ENCODE measurements around the gene GLI1. TPM values are rescaled to one million over a fixed set of nuclear protein-coding genes. Genes with fewer than 3 reads are reported as not detected.

Gene GLI1
- polyA plus RNA-seq, 1 of the 3 experiments (the other 2 are of a cell fraction): 0.90 TPM

DNA sequence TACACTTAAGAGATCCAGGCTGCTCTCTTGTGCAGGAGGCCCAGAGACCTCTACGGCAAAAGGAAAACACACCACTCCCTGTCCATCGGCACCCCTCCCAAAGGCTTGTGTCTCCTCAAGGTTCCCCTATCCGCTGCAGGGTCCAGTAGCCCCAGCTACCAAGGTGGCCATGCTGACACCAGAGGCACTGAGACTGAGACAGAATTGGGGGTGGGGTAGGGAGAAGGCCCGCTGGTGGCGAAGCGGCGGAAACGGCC lies 60.1 kb downstream of the GLI1 start:
- H3K9ac ChIP-seq: peak overlapping the region; percentile 98
- H3K27ac ChIP-seq (ENCODE audit: low read depth in 2 of 2, low read length in 1 of 2): peak overlapping the region; percentile 97 to 98
- TF ChIP-seq EP300 (IDR thresholded peaks at IDR 0.05; ENCODE audit: borderline replicate concordance in 1 of 2, low read depth in 1 of 2, low read length in 1 of 2) (no peak), MXI1 (IDR thresholded peaks at IDR 0.05; ENCODE audit: low read depth, low read length) (peak; percentile 67; the same call in 1 of the 2 replicates), NRF1 (IDR thresholded peaks at IDR 0.05; ENCODE audit: low read depth, low read length) (no peak)
- H3K36me3 ChIP-seq (replicated peaks in 1 of 2; ENCODE audit: control insufficient read depth in 1 of 2, insufficient read depth in 2 of 2, low read length in 1 of 2): peaks cover 43 to 44% of the 10 kb centered on the region in 2 experiments
- ChIA-PET CTCF (interaction anchor here (1.0 to 1.9 kb wide), 3 partner anchors 44 to 61 kb away, joined by 3 to 5 read pairs (median 3); no protein-coding TSS in a partner anchor), POLR2A (interaction anchor here (1.0 to 2.2 kb wide), 13 partner anchors 13 to 290 kb away, joined by 3 to 13 read pairs (median 4); partner anchors contain the start of genes DCTN2, MARS1 and SHMT2)
- no peak for DNase-seq
- no peaks in the 10 kb centered on the region for H3K9me2 ChIP-seq
- H3K27me3 ChIP-seq (ENCODE audit: insufficient read depth): no peaks in the 10 kb centered on the region
- no peak overlapping the region for H2AFZ ChIP-seq (ENCODE audit: low read depth)
- no peaks in the 10 kb centered on the region for H3K9me3 ChIP-seq
- peak overlapping the region; percentile 72 to 94 for H3K4me3 ChIP-seq (ENCODE audit: low read depth in 2 of 2, low read length in 1 of 2)
- H4K20me1 ChIP-seq (ENCODE audit: insufficient read depth): peaks cover 48% of the 10 kb centered on the region
- peaks cover 54% of the 10 kb centered on the region for H3K79me2 ChIP-seq (ENCODE audit: insufficient read depth)
- WGBS (ENCODE audit: low lambda C conversion rate): 7% methylated on average over 3 of the region's 8 CpGs
- peaks cover 62% of the 10 kb centered on the region for H3F3A ChIP-seq (replicated peaks; ENCODE audit: insufficient read depth)
- peak overlapping the region; percentile 92 for H3K4me2 ChIP-seq
- peaks cover 41 to 42% of the 10 kb centered on the region in 2 experiments for H3K4me1 ChIP-seq (ENCODE audit: control insufficient read depth in 1 of 2, insufficient read depth in 2 of 2, low read depth in 1 of 2, low read length in 1 of 2)

DNA sequence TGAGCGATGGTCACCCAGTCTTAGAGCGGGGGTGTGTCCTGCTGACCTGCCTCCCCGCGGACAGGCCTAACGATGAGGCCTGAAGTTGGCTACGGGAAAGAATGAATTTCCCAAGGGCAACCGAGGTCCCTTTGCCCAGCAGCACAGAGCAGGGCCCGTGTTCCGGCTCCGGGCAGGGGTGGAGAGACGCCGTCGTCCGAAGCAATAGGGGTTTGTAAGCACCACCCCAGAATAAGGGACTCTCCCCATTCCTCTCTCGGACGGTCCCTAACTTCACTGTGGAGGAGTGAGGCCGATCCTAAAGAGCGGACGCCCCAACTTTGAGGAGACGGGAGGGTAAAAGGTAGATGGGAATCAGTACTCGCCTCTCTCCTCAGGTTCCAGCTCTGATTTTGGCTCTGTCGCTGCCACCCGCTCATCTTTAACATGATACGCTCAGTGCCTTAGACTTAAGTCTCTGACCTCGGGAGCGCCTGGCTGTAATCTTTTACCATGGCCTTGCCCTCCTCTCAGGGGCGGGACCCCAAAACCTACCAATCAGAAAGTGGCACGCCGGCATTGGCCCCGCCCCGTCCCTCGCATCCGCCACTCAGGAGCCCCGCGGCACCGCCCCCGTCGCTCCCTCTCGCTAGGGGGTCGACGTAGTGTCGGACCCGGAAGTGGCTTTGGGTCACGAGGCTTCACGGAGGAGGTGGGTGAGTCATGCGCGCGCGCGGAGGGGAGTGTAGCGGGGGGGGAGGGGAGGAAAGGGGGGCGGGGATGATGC lies 60.7 kb downstream of the GLI1 start, which contains the start of gene DDIT3:
Gene DDIT3, minus strand, starts transcription at position 462 of the 766 bp plus-strand sequence. CDS start 3,108 bp downstream, outside the sequence.
- Histone ChIP-seq H3K4me2 (peak within 1 kb of the TSS; percentile 92), H3K36me3 (replicated peaks in 1 of 2; ENCODE audit: control insufficient read depth in 1 of 2, insufficient read depth in 2 of 2, low read length in 1 of 2) (peaks cover 42 to 43% of the 10 kb centered on the region in 2 experiments), H3K4me1 (ENCODE audit: control insufficient read depth in 1 of 2, insufficient read depth in 2 of 2, low read depth in 1 of 2, low read length in 1 of 2) (peaks cover 41 to 46% of the 10 kb centered on the region in 2 experiments), H2AFZ (ENCODE audit: low read depth) (peak within 1 kb of the TSS; percentile 79; the same call in 1 of the 2 replicates), H3K27ac (ENCODE audit: low read depth in 2 of 2, low read length in 1 of 2) (peak within 1 kb of the TSS; percentile 97 to 98), H4K20me1 (ENCODE audit: insufficient read depth) (peaks cover 48% of the 10 kb centered on the region), H3K9ac (peak within 1 kb of the TSS; percentile 98), H3F3A (replicated peaks; ENCODE audit: insufficient read depth) (peaks cover 59% of the 10 kb centered on the region), H3K4me3 (ENCODE audit: low read depth in 2 of 2, low read length in 1 of 2) (peak within 1 kb of the TSS; percentile 72 to 94), H3K9me3 (no peaks in the 10 kb centered on the region), H3K27me3 (ENCODE audit: insufficient read depth) (no peaks in the 10 kb centered on the region), H3K9me2 (no peaks in the 10 kb centered on the region), H3K79me2 (ENCODE audit: insufficient read depth) (peaks cover 57% of the 10 kb centered on the region)
- WGBS (ENCODE audit: low lambda C conversion rate): 1% methylated on average over 39 of the region's 52 CpGs
- CTCF ChIA-PET: interaction anchor here (0.7 to 1.9 kb wide), 7 partner anchors 27 to 121 kb away, joined by 3 to 5 read pairs (median 3); partner anchors contain the start of gene DCTN2
- DNase-seq: peak; percentile 94
- POLR2A ChIA-PET: interaction anchor here (0.6 to 2.2 kb wide), 16 partner anchors 10 to 290 kb away, joined by 3 to 13 read pairs (median 4); partner anchors contain the start of genes ARHGEF25, DCTN2, MARS1 and SHMT2
- TF ChIP-seq NFIC (IDR thresholded peaks at IDR 0.05; ENCODE audit: borderline replicate concordance) (0 out of 2 replicates have a peak, but pooled peaks have one; percentile 10), MXI1 (IDR thresholded peaks at IDR 0.05; ENCODE audit: low read depth, low read length) (no peak; the same call in 1 of the 2 replicates), FOSL2 (IDR thresholded peaks at IDR 0.05; ENCODE audit: borderline replicate concordance, low read depth) (peak; percentile 79; the same call in 1 of the 2 replicates), POLR2AphosphoS5 (IDR thresholded peaks at IDR 0.05; ENCODE audit: low read depth, low read length) (peak; percentile 100), EZH2phosphoT487 (IDR thresholded peaks at IDR 0.05; ENCODE audit: borderline replicate concordance, low read depth) (no peak), RXRA (IDR thresholded peaks at IDR 0.05; ENCODE audit: borderline replicate concordance, low read depth) (peak; percentile 60; the same call in 1 of the 2 replicates), GATA2 (CRISPR knock-in tag; IDR thresholded peaks at IDR 0.05) (no peak), EP300 (IDR thresholded peaks at IDR 0.05; ENCODE audit: borderline replicate concordance in 1 of 2, low read depth in 1 of 2, low read length in 1 of 2) (peak in 1 of 2 experiments; percentile 58; a peak in 1 of 4 replicates), RAD21 (IDR thresholded peaks at IDR 0.05; ENCODE audit: low read length) (no peak), JUND (IDR thresholded peaks at IDR 0.05) (peak; percentile 58; the same call in 1 of the 2 replicates)
- TF ChIP-seq, protein P1, sequence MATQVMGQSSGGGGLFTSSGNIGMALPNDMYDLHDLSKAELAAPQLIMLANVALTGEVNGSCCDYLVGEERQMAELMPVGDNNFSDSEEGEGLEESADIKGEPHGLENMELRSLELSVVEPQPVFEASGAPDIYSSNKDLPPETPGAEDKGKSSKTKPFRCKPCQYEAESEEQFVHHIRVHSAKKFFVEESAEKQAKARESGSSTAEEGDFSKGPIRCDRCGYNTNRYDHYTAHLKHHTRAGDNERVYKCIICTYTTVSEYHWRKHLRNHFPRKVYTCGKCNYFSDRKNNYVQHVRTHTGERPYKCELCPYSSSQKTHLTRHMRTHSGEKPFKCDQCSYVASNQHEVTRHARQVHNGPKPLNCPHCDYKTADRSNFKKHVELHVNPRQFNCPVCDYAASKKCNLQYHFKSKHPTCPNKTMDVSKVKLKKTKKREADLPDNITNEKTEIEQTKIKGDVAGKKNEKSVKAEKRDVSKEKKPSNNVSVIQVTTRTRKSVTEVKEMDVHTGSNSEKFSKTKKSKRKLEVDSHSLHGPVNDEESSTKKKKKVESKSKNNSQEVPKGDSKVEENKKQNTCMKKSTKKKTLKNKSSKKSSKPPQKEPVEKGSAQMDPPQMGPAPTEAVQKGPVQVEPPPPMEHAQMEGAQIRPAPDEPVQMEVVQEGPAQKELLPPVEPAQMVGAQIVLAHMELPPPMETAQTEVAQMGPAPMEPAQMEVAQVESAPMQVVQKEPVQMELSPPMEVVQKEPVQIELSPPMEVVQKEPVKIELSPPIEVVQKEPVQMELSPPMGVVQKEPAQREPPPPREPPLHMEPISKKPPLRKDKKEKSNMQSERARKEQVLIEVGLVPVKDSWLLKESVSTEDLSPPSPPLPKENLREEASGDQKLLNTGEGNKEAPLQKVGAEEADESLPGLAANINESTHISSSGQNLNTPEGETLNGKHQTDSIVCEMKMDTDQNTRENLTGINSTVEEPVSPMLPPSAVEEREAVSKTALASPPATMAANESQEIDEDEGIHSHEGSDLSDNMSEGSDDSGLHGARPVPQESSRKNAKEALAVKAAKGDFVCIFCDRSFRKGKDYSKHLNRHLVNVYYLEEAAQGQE (IDR thresholded peaks at IDR 0.05; ENCODE audit: low read depth, low read length): peak; percentile 41; the same call in 1 of the 2 replicates
- TF ChIP-seq, protein P2, sequence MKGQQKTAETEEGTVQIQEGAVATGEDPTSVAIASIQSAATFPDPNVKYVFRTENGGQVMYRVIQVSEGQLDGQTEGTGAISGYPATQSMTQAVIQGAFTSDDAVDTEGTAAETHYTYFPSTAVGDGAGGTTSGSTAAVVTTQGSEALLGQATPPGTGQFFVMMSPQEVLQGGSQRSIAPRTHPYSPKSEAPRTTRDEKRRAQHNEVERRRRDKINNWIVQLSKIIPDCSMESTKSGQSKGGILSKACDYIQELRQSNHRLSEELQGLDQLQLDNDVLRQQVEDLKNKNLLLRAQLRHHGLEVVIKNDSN (IDR thresholded peaks at IDR 0.05; ENCODE audit: borderline replicate concordance, low read depth): peak; percentile 90
- TF ChIP-seq, protein P3, sequence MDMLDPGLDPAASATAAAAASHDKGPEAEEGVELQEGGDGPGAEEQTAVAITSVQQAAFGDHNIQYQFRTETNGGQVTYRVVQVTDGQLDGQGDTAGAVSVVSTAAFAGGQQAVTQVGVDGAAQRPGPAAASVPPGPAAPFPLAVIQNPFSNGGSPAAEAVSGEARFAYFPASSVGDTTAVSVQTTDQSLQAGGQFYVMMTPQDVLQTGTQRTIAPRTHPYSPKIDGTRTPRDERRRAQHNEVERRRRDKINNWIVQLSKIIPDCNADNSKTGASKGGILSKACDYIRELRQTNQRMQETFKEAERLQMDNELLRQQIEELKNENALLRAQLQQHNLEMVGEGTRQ (IDR thresholded peaks at IDR 0.05; ENCODE audit: borderline replicate concordance, low read depth, low read length): 0 out of 2 replicates have a peak, but pooled peaks have one; percentile 28
- TF ChIP-seq, protein P4, sequence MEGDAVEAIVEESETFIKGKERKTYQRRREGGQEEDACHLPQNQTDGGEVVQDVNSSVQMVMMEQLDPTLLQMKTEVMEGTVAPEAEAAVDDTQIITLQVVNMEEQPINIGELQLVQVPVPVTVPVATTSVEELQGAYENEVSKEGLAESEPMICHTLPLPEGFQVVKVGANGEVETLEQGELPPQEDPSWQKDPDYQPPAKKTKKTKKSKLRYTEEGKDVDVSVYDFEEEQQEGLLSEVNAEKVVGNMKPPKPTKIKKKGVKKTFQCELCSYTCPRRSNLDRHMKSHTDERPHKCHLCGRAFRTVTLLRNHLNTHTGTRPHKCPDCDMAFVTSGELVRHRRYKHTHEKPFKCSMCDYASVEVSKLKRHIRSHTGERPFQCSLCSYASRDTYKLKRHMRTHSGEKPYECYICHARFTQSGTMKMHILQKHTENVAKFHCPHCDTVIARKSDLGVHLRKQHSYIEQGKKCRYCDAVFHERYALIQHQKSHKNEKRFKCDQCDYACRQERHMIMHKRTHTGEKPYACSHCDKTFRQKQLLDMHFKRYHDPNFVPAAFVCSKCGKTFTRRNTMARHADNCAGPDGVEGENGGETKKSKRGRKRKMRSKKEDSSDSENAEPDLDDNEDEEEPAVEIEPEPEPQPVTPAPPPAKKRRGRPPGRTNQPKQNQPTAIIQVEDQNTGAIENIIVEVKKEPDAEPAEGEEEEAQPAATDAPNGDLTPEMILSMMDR (IDR thresholded peaks at IDR 0.05): no peak
- TF ChIP-seq, protein P5, sequence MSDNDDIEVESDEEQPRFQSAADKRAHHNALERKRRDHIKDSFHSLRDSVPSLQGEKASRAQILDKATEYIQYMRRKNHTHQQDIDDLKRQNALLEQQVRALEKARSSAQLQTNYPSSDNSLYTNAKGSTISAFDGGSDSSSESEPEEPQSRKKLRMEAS (IDR thresholded peaks at IDR 0.05; ENCODE audit: low read depth): peak; percentile 73; the same call in 1 of the 2 replicates

All from SK-N-SH (cell line).